Psoas muscle (tissue), 8 donors: Measurements from ENCODE around the gene TAOK1. TPM values are rescaled to one million over a fixed set of nuclear protein-coding genes. Genes with fewer than 3 reads are reported as not detected.

Experiments
- ATAC-seq, 4 donors: fragments of 200-7000 bp; cut with Tn5 transposase; one replicate each; pipeline ENCODE4 v1.9.1; 2020; ENCODE audit warnings: moderate library complexity in 3 of 4, mild to moderate bottlenecking in 2 of 4
- DNase-seq, 2 donors: peaks; one replicate each; pipeline ENCODE4 v3.0.0-alpha.2; 2020
- H3K27ac ChIP-seq: fragments of 200-600 bp; one replicate; pipeline ENCODE4 v1.8.0; 2022
- H3K27me3 ChIP-seq, 3 donors: fragments of 200-600 bp in 1 of 3; one replicate each; pipeline versions ENCODE4 v1.6.1 to v1.8.0; 2013 to 2022; ENCODE audit warnings: low read length in 2 of 3, mild to moderate bottlenecking in 2 of 3, moderate library complexity in 1 of 3; ENCODE audit not compliant: insufficient read depth in 3 of 3
- H3K36me3 ChIP-seq, 2 donors: fragments of 200-600 bp in 1 of 2; one replicate each; pipeline versions ENCODE4 v1.6.1 to v1.8.0; 2013 to 2022; ENCODE audit warnings: low read depth in 1 of 2, mild to moderate bottlenecking in 1 of 2, moderate library complexity in 1 of 2; ENCODE audit not compliant: insufficient read depth in 1 of 2
- H3K4me1 ChIP-seq: fragments of 200-600 bp; one replicate; pipeline ENCODE4 v1.8.0; 2022
- H3K4me3 ChIP-seq: fragments of 200-600 bp; one replicate; pipeline ENCODE4 v1.8.0; 2022; ENCODE audit warnings: mild to moderate bottlenecking
- H3K9me3 ChIP-seq: fragments of 200-600 bp; one replicate; pipeline ENCODE4 v1.8.0; 2022
- WGBS, 3 donors: extraction: QIAGEN DNeasy Blood & Tissue Kit; methylation state at CpG; one replicate each; pipeline versions ENCODE4 v1.1.6 to v1.1.7; 2013; 5-methylcytosine and 5-hydroxymethylcytosine counted together
- intact Hi-C, 2 donors: fragments of 100-400 bp; cut with DNase I; formaldehyde crosslinking; loops; one replicate each; pipeline versions ENCODE4 v1.11.0 to v1.14.2; 2022
- polyA plus RNA-seq, 3 donors: library from polyadenylated mRNA; stranded (reverse); fragments of 200-250 nt; gene quantifications; one replicate each; pipeline ENCODE4 v1.2.3, GENCODE V29; 2013
- total RNA-seq, 4 donors: library from RNA; stranded (reverse); fragmentation: NEBNext Ultra II Directional in 2 of 4; extraction: Animal tissue kit (Norgen Biotek cat#: 25700) in 2 of 4; gene quantifications; one replicate each; pipeline versions ENCODE4 v1.2.1 to v1.2.4, GENCODE V29; 2021 to 2023
- TF ChIP-seq, protein P1 (sequence below): fragments of 200-600 bp; IDR thresholded peaks from one replicate; pipeline ENCODE4 v1.8.0; 2022; ENCODE audit warnings: antibody characterized with exemption
- donor health status: healthy with polysubstance abuse.
- donor health status: DM: no; HTN: no; CAD: no; lungs with moderate emphysema.
- donor health status: Bipolar disorder and iron deficiency.
- donor health status: healthy.
- donor health status: DM: yes; HTN: yes; CAD: no.
- donor health status: DM: no; HTN: no; CAD: no.
- donor health status: DM: no; HTN: no; CAD: no.
- donor health status: DM: yes; HTN: yes; CAD: no.

TAOK1 gene
- total and polyA plus RNA-seq, 7 donors: 6.3 to 49.8 (median 42.5) TPM

- Histone ChIP-seq H3K9me3 (no peaks in the 10 kb centered on the region), H3K4me3 (peak overlapping the region; percentile 24), H3K27ac (peak overlapping the region; percentile 65), H3K36me3 (peaks cover 0 to 35% of the 10 kb centered on the region in 2 donors), H3K27me3 (no peaks in the 10 kb centered on the region), H3K4me1 (peaks cover 58% of the 10 kb centered on the region)
- DNase-seq: peak in 1 of 2 donors; percentile 78
- intact Hi-C loops: loop anchor here in 1 of 2 donors (10.0 kb wide), 1 partner anchor 350 kb away; the partner anchor contains the start of gene SSH2
- WGBS, 3 donors: 42 to 69% (median 54%) methylated on average over 11 to 12 of the region's 12 CpGs
- TF ChIP-seq, protein P1, sequence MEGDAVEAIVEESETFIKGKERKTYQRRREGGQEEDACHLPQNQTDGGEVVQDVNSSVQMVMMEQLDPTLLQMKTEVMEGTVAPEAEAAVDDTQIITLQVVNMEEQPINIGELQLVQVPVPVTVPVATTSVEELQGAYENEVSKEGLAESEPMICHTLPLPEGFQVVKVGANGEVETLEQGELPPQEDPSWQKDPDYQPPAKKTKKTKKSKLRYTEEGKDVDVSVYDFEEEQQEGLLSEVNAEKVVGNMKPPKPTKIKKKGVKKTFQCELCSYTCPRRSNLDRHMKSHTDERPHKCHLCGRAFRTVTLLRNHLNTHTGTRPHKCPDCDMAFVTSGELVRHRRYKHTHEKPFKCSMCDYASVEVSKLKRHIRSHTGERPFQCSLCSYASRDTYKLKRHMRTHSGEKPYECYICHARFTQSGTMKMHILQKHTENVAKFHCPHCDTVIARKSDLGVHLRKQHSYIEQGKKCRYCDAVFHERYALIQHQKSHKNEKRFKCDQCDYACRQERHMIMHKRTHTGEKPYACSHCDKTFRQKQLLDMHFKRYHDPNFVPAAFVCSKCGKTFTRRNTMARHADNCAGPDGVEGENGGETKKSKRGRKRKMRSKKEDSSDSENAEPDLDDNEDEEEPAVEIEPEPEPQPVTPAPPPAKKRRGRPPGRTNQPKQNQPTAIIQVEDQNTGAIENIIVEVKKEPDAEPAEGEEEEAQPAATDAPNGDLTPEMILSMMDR: no peak
- peak in 3 of 4 donors; percentile 18 to 38 (median 32) for ATAC-seq
Observed at GRCh38 chr17:29584452-29585079, 194.4 kb downstream of the TAOK1 start.

DNA sequence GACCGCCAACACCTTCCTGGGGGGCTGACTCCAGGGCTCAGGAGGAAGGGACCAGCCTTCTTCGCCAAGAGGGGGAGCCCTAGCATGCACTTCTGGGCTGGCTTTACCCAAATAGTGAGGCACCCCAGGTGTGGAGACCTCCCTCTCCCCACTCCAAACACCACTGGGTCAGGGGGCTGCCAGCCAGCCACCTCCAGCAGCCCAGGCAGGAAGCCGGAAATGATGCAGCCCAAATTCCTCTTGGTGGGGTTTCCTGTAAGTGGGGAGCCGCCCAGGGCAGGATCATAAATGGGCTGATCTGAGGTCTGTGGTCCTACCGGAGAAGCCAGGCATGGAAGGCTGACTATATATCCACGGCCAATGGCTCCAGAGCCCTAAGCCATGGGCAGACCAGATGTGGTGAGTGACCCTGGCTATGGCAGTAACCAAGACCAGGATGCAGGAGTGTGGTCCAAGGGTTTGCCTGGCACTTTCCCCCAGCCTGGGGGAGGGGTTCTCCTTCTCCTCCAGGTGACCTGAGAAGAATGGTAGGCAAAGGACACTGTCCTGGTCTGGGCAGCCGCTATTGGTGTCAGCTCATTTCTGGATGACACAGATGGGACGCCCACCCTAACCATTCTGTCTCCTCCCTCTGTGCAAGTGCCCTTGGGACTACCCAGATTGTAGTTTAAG lies 195.1 kb downstream of the TAOK1 start:
- intact Hi-C loops: loop anchor here in 1 of 2 donors (10.0 kb wide), 1 partner anchor 350 kb away; the partner anchor contains the start of gene SSH2
- H3K4me3 ChIP-seq: peak overlapping the region; percentile 24
- H3K36me3 ChIP-seq: peaks cover 0 to 28% of the 10 kb centered on the region in 2 donors
- TF ChIP-seq, protein P1: no peak
- no peaks in the 10 kb centered on the region for H3K9me3 ChIP-seq
- ATAC-seq (no peak), DNase-seq (peak in 1 of 2 donors; percentile 53)
- peaks cover 63% of the 10 kb centered on the region for H3K4me1 ChIP-seq
- no peaks in the 10 kb centered on the region for H3K27me3 ChIP-seq
- peak overlapping the region; percentile 65 for H3K27ac ChIP-seq
- WGBS, 3 donors: 63 to 72% (median 68%) methylated on average over 8 of the region's 8 CpGs

- 55 to 60% (median 60%) methylated on average over 8 to 9 of the region's 9 CpGs for WGBS, 3 donors
- H3K27ac ChIP-seq: peak overlapping the region; percentile 59
- H3K4me1 ChIP-seq: peaks cover 74% of the 10 kb centered on the region
- TF ChIP-seq, protein P1: no peak
- no peaks in the 10 kb centered on the region for H3K27me3 ChIP-seq
- intact Hi-C loops: loop anchor here in 1 of 2 donors (10.0 kb wide), 1 partner anchor 348 kb away; the partner anchor contains the start of gene SSH2
- ATAC-seq (no peak), DNase-seq (no peak)
- peaks cover 0 to 13% of the 10 kb centered on the region in 2 donors for H3K36me3 ChIP-seq
- H3K9me3 ChIP-seq: no peaks in the 10 kb centered on the region
- H3K4me3 ChIP-seq: peak overlapping the region; percentile 90
Observed at GRCh38 chr17:29586676-29587469, 196.7 kb downstream of the TAOK1 start.

DNA sequence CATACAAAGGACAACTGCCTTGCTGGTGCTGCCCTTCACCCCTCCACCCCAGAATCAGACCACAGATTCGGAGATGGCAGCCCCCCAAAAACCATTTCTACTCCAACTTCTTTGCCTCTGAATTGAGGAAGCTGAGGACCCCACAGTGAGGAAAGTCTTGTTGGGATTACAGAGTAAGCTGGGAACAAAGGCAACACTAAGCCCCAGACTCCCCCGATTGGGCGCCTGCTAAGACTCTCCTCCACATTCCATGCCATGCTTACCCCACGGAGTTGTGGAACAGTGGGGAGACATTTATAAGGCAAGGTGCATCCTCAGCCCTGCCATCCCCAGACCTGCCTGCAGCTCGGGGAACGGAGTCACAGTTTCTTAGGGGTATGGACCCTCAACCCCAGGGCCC lies 197.4 kb downstream of the TAOK1 start:
- Histone ChIP-seq H3K36me3 (peaks cover 0 to 6% of the 10 kb centered on the region in 2 donors), H3K4me3 (peak overlapping the region; percentile 90), H3K9me3 (no peaks in the 10 kb centered on the region), H3K4me1 (peaks cover 82% of the 10 kb centered on the region), H3K27ac (peak overlapping the region; percentile 80), H3K27me3 (no peaks in the 10 kb centered on the region)
- DNase-seq (no peak), ATAC-seq (no peak)
- TF ChIP-seq, protein P1: no peak
- intact Hi-C loops: loop anchor here in 1 of 2 donors (10.0 kb wide), 1 partner anchor 347 kb away; the partner anchor contains the start of gene SSH2
- 71 to 79% (median 75%) methylated on average over 6 of the region's 6 CpGs for WGBS, 3 donors
